BLaER1 (cell line): ENCODE data around the gene C14orf93.

ENCODE experiments used
- H3K27ac ChIP-seq: shearing (Covaris generic); formaldehyde crosslinking; 2 replicates; pipeline ENCODE4 v1.8.1; 2022
- H3K27me3 ChIP-seq: shearing (Covaris generic); formaldehyde crosslinking; 2 replicates; pipeline ENCODE4 v1.8.1; 2022
- H3K36me3 ChIP-seq: shearing (Covaris generic); formaldehyde crosslinking; 2 replicates; pipeline ENCODE4 v1.8.1; 2022
- H3K4me1 ChIP-seq: shearing (Covaris generic); formaldehyde crosslinking; 2 replicates; pipeline ENCODE4 v1.8.1; 2022
- H3K4me2 ChIP-seq: shearing (Covaris generic); formaldehyde crosslinking; 2 replicates; pipeline ENCODE4 v1.8.1; 2022
- H3K4me3 ChIP-seq: shearing (Covaris generic); formaldehyde crosslinking; 2 replicates; pipeline ENCODE4 v1.8.1; 2022
- H3K9ac ChIP-seq: shearing (Covaris generic); formaldehyde crosslinking; 2 replicates; pipeline ENCODE4 v1.8.1; 2022
- H3K9me3 ChIP-seq: shearing (Covaris generic); formaldehyde crosslinking; 2 replicates; pipeline ENCODE4 v1.8.1; 2022
- H4K20me1 ChIP-seq: shearing (Covaris generic); formaldehyde crosslinking; 2 replicates; pipeline ENCODE4 v1.8.1; 2022
- Cebpa-rat ChIP-seq: shearing (Covaris generic); IDR thresholded peaks from 2 replicates; pipeline ENCODE4 v1.8.1; 2022

C14orf93 gene

DNA sequence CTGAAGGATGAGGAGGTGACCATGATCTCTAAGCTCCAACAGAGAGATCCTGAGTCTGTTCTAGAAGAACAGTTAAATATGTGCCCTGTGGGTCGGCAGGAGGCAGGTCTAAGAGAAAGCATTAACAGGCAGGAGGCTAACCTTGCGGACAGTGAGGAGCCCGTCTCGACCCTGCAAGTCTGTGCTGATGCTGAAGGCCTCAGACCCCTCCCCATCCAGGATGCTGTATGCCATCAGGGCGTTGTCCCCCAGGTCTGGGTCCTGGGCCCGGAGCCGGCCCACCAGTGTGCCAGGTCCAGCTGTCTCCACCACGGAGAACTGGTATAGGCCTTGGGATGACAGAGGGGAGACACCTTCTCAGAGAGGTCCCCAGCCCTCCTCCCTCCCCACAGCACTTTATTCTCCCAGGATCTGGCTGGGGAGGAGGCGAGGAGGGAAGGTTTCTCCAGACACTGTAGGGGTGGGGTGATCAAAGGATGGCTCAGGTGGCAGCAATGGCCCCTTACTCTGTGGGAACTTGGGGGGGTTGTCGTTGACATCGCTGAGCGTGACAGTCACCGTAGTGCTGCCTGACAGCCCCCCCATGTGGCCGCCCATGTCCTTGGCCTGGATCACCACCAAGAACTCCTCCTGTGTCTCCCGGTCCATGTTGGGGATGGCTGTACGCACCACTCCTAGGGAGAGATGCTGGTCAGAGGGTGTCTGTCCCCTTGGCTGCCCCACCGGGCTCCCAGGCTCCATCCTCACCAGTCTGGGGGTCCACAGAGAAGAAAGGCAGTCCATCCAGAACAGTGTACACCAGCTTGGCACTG lies 44.3 kb upstream of the C14orf93 start:
- Histone ChIP-seq H3K9me3 (no peaks in the 10 kb centered on the region), H4K20me1 (peaks cover 17% of the 10 kb centered on the region), H3K36me3 (peaks cover 19% of the 10 kb centered on the region), H3K9ac (no peak overlapping the region), H3K27ac (no peak overlapping the region), H3K4me3 (no peak overlapping the region), H3K4me1 (peaks cover 36% of the 10 kb centered on the region), H3K27me3 (0 out of 2 replicates have a peak, but pooled peaks cover 7% of the 10 kb centered on the region), H3K4me2 (no peak overlapping the region)
- no peak for TF ChIP-seq Cebpa-rat

DNA sequence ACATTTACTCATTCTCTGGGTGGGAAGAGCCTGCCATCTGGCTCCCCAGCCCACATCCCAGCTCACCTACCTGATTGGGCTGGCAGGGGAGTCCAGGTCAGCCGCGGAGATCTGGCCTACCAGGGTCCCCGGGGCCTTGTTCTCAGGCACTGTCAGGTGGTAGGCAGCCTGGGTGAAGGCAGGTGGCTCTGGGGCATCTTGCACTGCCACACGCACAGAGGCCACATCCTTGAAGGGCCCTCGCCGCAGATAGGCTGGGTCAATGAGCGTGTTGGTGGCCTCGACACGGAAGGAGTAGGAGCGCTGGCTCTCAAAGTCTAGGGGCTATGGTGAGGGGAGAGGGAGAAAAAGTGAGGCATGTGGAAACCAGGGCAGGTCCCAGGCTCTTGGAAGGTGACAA lies 43.5 kb upstream of the C14orf93 start:
- no peak for TF ChIP-seq Cebpa-rat
- H3K4me2 ChIP-seq, result no peak overlapping the region
- H4K20me1 ChIP-seq, result peaks cover 9% of the 10 kb centered on the region
- peaks cover 28% of the 10 kb centered on the region for H3K4me1 ChIP-seq
- 0 out of 2 replicates have a peak, but pooled peaks cover 7% of the 10 kb centered on the region for H3K27me3 ChIP-seq
- no peak overlapping the region for H3K9ac ChIP-seq
- H3K4me3 ChIP-seq, result no peak overlapping the region
- no peaks in the 10 kb centered on the region for H3K9me3 ChIP-seq
- no peak overlapping the region for H3K27ac ChIP-seq
- peaks cover 18% of the 10 kb centered on the region for H3K36me3 ChIP-seq

DNA sequence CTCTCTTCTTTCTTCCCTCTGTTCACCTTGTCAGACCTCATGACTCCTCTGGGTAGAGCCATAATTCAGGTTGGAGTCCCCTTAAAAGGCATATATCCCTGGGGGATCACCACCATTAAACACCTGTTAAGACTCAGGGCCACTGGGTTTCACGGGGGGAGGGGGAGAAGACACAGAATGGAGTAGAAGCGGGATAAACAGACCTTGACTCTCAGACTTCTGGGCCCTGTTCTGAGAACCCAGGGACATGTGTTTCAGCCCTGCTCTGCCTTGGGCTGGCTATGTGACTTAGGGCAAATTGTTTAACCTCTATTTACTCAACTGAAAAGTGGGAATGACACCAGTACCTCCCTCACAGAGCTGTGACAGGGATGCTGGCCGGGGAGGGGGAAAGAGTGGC lies 42.7 kb upstream of the C14orf93 start:
- Histone ChIP-seq H4K20me1 (peaks cover 1% of the 10 kb centered on the region), H3K27me3 (0 out of 2 replicates have a peak, but pooled peaks cover 7% of the 10 kb centered on the region), H3K9ac (no peak overlapping the region), H3K27ac (no peak overlapping the region), H3K4me3 (no peak overlapping the region), H3K9me3 (no peaks in the 10 kb centered on the region), H3K36me3 (peaks cover 23% of the 10 kb centered on the region), H3K4me1 (peaks cover 22% of the 10 kb centered on the region), H3K4me2 (no peak overlapping the region)
- TF ChIP-seq Cebpa-rat, result no peak

GRCh38 chr14:23052182-23052623 lies 42.3 kb upstream of the C14orf93 start:
- Histone ChIP-seq H3K9ac (no peak overlapping the region), H3K27ac (no peak overlapping the region), H3K36me3 (peaks cover 25% of the 10 kb centered on the region), H3K27me3 (0 out of 2 replicates have a peak, but pooled peaks cover 7% of the 10 kb centered on the region), H3K9me3 (no peaks in the 10 kb centered on the region), H3K4me1 (peaks cover 21% of the 10 kb centered on the region), H4K20me1 (no peaks in the 10 kb centered on the region; the same call in 1 of the 2 replicates), H3K4me2 (no peak overlapping the region), H3K4me3 (no peak overlapping the region)
- TF ChIP-seq Cebpa-rat, result no peak

- Histone ChIP-seq H3K9ac (no peak overlapping the region), H4K20me1 (no peaks in the 10 kb centered on the region; the same call in 1 of the 2 replicates), H3K4me2 (no peak overlapping the region), H3K4me3 (no peak overlapping the region), H3K36me3 (peaks cover 25% of the 10 kb centered on the region), H3K9me3 (no peaks in the 10 kb centered on the region), H3K4me1 (peaks cover 13% of the 10 kb centered on the region), H3K27ac (no peak overlapping the region), H3K27me3 (no peaks in the 10 kb centered on the region)
- TF ChIP-seq Cebpa-rat, result no peak
These were observed 41.5 kb upstream of the C14orf93 start for GRCh38 chr14:23051141-23052057.

GRCh38 chr14:23049011-23049410 lies 39.1 kb upstream of the C14orf93 start:
- Histone ChIP-seq H3K9ac (no peak overlapping the region), H3K27ac (no peak overlapping the region), H3K4me2 (no peak overlapping the region), H3K4me3 (no peak overlapping the region), H3K27me3 (no peaks in the 10 kb centered on the region), H3K36me3 (peaks cover 25% of the 10 kb centered on the region), H4K20me1 (no peaks in the 10 kb centered on the region), H3K9me3 (no peaks in the 10 kb centered on the region), H3K4me1 (no peaks in the 10 kb centered on the region; the same call in 1 of the 2 replicates)
- no peak for TF ChIP-seq Cebpa-rat

DNA sequence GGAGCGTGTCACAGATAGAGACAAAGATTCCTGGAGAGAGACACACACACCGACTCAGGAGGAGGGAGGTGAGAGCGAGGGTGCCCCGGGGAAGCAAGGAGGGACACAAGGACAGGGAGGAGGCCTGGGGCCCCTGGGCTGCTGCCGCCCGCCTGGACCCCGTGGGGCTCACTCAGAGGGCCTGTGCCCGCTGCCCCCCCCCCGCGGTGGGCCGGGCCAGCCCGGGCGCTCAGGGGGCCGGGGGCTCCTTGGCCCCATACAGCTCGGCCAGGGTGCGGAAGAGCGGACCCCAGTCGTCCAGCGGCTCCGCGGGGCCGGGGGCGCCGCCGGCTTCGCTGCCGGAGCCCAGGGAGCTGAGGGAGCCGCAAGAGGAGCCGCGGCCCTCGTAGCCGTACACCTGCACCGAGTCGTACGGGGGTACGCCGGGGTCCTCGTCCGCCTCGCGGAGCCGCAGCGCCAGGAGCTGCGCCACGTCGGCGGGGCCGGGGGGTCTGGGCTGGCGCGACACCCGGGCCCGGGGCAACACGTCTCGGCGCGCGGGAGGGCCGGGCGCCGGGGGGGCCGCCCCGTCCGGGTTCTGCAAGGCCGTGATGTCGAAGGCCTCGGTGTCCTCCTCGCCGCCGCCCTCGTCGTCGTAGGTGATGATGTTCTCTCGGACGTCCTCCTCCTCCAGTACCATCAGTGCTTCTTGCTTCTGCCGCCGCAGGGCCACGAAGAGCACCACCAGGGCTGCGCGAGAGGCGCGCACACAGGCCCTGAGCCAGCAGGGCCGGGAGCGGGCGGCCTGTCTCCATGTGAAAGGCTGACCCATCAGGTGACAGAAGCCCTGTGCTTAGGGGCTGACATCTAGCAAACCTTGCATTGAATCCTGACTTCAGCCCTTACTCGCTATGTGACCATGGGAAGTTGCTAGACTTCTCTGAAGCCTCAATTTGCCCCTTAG lies 38.1 kb upstream of the C14orf93 start:
- TF ChIP-seq Cebpa-rat, result no peak
- no peak overlapping the region for H3K4me3 ChIP-seq
- H4K20me1 ChIP-seq, result no peaks in the 10 kb centered on the region
- H3K9me3 ChIP-seq, result no peaks in the 10 kb centered on the region
- 0 out of 2 replicates have a peak overlapping the region, but pooled peaks have one; percentile 19 for H3K9ac ChIP-seq
- no peak overlapping the region for H3K27ac ChIP-seq
- H3K4me1 ChIP-seq, result no peaks in the 10 kb centered on the region; the same call in 1 of the 2 replicates
- H3K27me3 ChIP-seq, result no peaks in the 10 kb centered on the region
- H3K4me2 ChIP-seq, result no peak overlapping the region
- H3K36me3 ChIP-seq, result peaks cover 23% of the 10 kb centered on the region

DNA sequence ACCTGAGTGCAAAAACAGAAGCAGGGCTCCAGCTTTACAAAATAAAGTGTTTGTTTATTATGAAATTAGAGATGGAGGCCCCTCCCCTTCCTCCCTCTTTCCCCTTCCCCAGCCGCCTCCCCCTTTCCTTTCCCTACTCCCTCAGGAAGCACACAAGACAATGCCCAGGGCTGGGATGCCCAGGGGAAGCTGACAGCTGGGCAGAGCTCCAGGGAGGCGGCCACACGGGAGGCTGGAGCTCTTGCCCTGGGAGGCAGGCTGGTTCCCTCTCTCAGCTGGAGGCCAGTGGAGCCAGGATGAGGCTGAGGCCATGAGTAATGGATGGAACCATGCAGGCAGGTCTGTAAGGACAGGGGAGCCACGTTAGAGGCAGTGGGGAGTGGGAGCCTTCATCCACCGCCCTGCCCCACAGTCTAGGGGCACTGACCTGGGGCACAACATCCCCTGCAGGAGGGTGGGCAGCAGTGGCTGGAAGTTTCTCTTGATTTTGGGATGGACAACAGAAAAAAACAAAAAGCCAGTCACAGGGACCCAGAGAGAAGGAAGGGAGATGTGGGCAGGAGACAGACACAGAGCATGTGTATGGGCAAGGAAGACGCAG lies 37.2 kb upstream of the C14orf93 start:
- Histone ChIP-seq H3K9me3 (no peaks in the 10 kb centered on the region), H3K27me3 (no peaks in the 10 kb centered on the region), H3K4me3 (no peak overlapping the region), H3K4me1 (no peaks in the 10 kb centered on the region; the same call in 1 of the 2 replicates), H4K20me1 (no peaks in the 10 kb centered on the region), H3K36me3 (peaks cover 22% of the 10 kb centered on the region), H3K4me2 (no peak overlapping the region), H3K27ac (no peak overlapping the region), H3K9ac (0 out of 2 replicates have a peak overlapping the region, but pooled peaks have one; percentile 19)
- no peak for TF ChIP-seq Cebpa-rat
